Measurements from ENCODE around the gene USP5. TPM values are rescaled to one million over a fixed set of nuclear protein-coding genes. Genes with fewer than 3 reads are reported as not detected.

The USP5 gene
- total and polyA plus RNA-seq, 2 donors (not counting 3 experiments of a cell fraction or from before 2014, with no cell fraction given), result 68.9 to 135 TPM

DNA sequence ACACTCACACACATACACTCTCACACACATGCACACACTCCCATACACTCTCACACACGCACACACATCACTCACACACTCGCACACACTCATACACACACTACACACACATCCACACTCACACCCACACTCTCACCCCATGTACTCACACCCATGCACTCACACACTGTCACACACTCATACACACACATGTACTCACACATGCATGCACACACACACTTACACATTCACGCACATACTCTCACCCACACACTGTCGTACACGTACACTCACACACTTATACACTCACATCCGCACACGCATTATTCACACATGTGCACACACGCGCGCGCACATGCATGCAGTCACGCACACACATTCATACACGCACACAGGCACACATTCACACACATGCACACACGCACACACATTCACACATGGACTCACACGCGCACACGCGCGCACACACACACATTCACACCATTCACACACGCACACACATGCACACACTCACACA is 34.2 kb upstream of the USP5 start:
- H3K4me1 ChIP-seq (ENCODE audit: control insufficient read depth, extremely low read depth, insufficient read depth, low read length), result peaks cover 12% of the 10 kb centered on the region
- no peaks in the 10 kb centered on the region for H3K9me1 ChIP-seq (replicated peaks; ENCODE audit: control insufficient read depth, extremely low read depth, insufficient read depth, low read length)
- no TSS peak for BruUV-seq (replicated peaks)
- no peaks in the 10 kb centered on the region for H3K79me2 ChIP-seq (ENCODE audit: control insufficient read depth, insufficient read depth, low read length)
- H3K4me3 ChIP-seq (replicated peaks in 1 of 3; ENCODE audit: insufficient read depth in 1 of 3, low read depth in 1 of 3, low read length in 3 of 3), result no peak overlapping the region
- dilution Hi-C loops (cut with MboI; ENCODE audit: extremely low pct_ligation_motif_present, low sequenced_read_pairs), result no loop called here
- intact Hi-C loops (cut with micrococcal nuclease), result no loop called here
- H4K20me1 ChIP-seq (replicated peaks; ENCODE audit: control insufficient read depth, extremely low read depth, insufficient read depth, low read length), result no peaks in the 10 kb centered on the region
- DNase-seq (ENCODE audit: low read depth, low spot score), result no peak
- no peaks in the 10 kb centered on the region for H3K36me3 ChIP-seq (ENCODE audit: control insufficient read depth in 2 of 2, extremely low read depth in 1 of 2, insufficient read depth in 2 of 2, low read length in 2 of 2)
- no peak overlapping the region for H2AFZ ChIP-seq (ENCODE audit: low read depth, low read length)
- no peak for FAIRE-seq
- H3K9me3 ChIP-seq (replicated peaks; ENCODE audit: control insufficient read depth, insufficient read depth, low read length), result no peaks in the 10 kb centered on the region
- H3K4me2 ChIP-seq (ENCODE audit: insufficient read depth, low read length), result no peak overlapping the region
- no peak overlapping the region for H3K27ac ChIP-seq (ENCODE audit: insufficient read depth, low read depth, low read length)
- ChIA-PET CTCF (no interaction called here), POLR2A (no interaction called here)
- TF ChIP-seq, protein P1, sequence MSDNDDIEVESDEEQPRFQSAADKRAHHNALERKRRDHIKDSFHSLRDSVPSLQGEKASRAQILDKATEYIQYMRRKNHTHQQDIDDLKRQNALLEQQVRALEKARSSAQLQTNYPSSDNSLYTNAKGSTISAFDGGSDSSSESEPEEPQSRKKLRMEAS (IDR thresholded peaks at IDR 0.05; ENCODE audit: insufficient read depth, insufficient read length), result no peak
- TF ChIP-seq EZH2 (IDR thresholded peaks at IDR 0.05; ENCODE audit: borderline replicate concordance, low read depth, low read length, severe bottlenecking), result no peak
- no peak overlapping the region for H3K9ac ChIP-seq (replicated peaks; ENCODE audit: extremely low read depth, insufficient read depth, low read length)
- peaks cover 3 to 5% of the 10 kb centered on the region in 2 experiments for H3K27me3 ChIP-seq (ENCODE audit: control insufficient read depth in 2 of 2, insufficient read depth in 2 of 2, low read length in 2 of 2)

- dilution Hi-C loops (cut with MboI; ENCODE audit: extremely low pct_ligation_motif_present, low sequenced_read_pairs) (no loop called here), intact Hi-C loops (cut with micrococcal nuclease) (no loop called here)
- H3K27ac ChIP-seq (ENCODE audit: insufficient read depth, low read depth, low read length), result no peak overlapping the region
- ChIA-PET CTCF (no interaction called here), POLR2A (no interaction called here)
- H3K9me3 ChIP-seq (replicated peaks; ENCODE audit: control insufficient read depth, insufficient read depth, low read length), result no peaks in the 10 kb centered on the region
- no peak overlapping the region for H3K4me2 ChIP-seq (ENCODE audit: insufficient read depth, low read length)
- H2AFZ ChIP-seq (ENCODE audit: low read depth, low read length), result no peak overlapping the region
- no peaks in the 10 kb centered on the region for H3K36me3 ChIP-seq (ENCODE audit: control insufficient read depth in 2 of 2, extremely low read depth in 1 of 2, insufficient read depth in 2 of 2, low read length in 2 of 2)
- H3K79me2 ChIP-seq (ENCODE audit: control insufficient read depth, insufficient read depth, low read length), result no peaks in the 10 kb centered on the region
- BruUV-seq (replicated peaks), result no TSS peak
- no peak for FAIRE-seq
- no peak for DNase-seq (ENCODE audit: low read depth, low spot score)
- no peak overlapping the region for H3K9ac ChIP-seq (replicated peaks; ENCODE audit: extremely low read depth, insufficient read depth, low read length)
- H3K27me3 ChIP-seq (ENCODE audit: control insufficient read depth in 2 of 2, insufficient read depth in 2 of 2, low read length in 2 of 2), result peaks cover 3 to 5% of the 10 kb centered on the region in 2 experiments
- H3K4me3 ChIP-seq (replicated peaks in 1 of 3; ENCODE audit: insufficient read depth in 1 of 3, low read depth in 1 of 3, low read length in 3 of 3), result no peak overlapping the region
- H4K20me1 ChIP-seq (replicated peaks; ENCODE audit: control insufficient read depth, extremely low read depth, insufficient read depth, low read length), result no peaks in the 10 kb centered on the region
- H3K9me1 ChIP-seq (replicated peaks; ENCODE audit: control insufficient read depth, extremely low read depth, insufficient read depth, low read length), result no peaks in the 10 kb centered on the region
- TF ChIP-seq, protein P2, sequence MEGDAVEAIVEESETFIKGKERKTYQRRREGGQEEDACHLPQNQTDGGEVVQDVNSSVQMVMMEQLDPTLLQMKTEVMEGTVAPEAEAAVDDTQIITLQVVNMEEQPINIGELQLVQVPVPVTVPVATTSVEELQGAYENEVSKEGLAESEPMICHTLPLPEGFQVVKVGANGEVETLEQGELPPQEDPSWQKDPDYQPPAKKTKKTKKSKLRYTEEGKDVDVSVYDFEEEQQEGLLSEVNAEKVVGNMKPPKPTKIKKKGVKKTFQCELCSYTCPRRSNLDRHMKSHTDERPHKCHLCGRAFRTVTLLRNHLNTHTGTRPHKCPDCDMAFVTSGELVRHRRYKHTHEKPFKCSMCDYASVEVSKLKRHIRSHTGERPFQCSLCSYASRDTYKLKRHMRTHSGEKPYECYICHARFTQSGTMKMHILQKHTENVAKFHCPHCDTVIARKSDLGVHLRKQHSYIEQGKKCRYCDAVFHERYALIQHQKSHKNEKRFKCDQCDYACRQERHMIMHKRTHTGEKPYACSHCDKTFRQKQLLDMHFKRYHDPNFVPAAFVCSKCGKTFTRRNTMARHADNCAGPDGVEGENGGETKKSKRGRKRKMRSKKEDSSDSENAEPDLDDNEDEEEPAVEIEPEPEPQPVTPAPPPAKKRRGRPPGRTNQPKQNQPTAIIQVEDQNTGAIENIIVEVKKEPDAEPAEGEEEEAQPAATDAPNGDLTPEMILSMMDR (IDR thresholded peaks at IDR 0.05; ENCODE audit: extremely low read depth in 1 of 2, insufficient read depth in 1 of 2, low read depth in 1 of 2, low read length in 2 of 2), result no peak
- TF ChIP-seq POLR2AphosphoS5 (IDR thresholded peaks at IDR 0.05; ENCODE audit: insufficient read depth, low read depth, low read length) (no peak), EZH2 (IDR thresholded peaks at IDR 0.05; ENCODE audit: borderline replicate concordance, low read depth, low read length, severe bottlenecking) (no peak), JUN (IDR thresholded peaks at IDR 0.05; ENCODE audit: borderline replicate concordance, insufficient read depth, insufficient read length, low read depth) (no peak), GATA2 (IDR thresholded peaks at IDR 0.05; ENCODE audit: insufficient read depth, insufficient read length, low read depth, low read length) (no peak), FOS (IDR thresholded peaks at IDR 0.05; ENCODE audit: borderline replicate concordance, insufficient read depth, low read length) (no peak)
- TF ChIP-seq, protein P1 (IDR thresholded peaks at IDR 0.05; ENCODE audit: insufficient read depth, insufficient read length), result no peak
- H3K4me1 ChIP-seq (ENCODE audit: control insufficient read depth, extremely low read depth, insufficient read depth, low read length), result peaks cover 12% of the 10 kb centered on the region
Measured at GRCh38 chr12:6818222-6818621, 33.7 kb upstream of the USP5 start.
